ENCODE results near the gene NOX1.

NOX1 gene

GRCh38 chrX:100883654-100884053 is 9.5 kb upstream of the NOX1 start:
- no peak overlapping the region for H3K27ac ChIP-seq
- no peak for DNase-seq (ENCODE audit: low spot score)

GRCh38 chrX:100880368-100880767 is 6.2 kb upstream of the NOX1 start:
- H3K4me3 ChIP-seq = no peak overlapping the region
- TF ChIP-seq CTCF (IDR thresholded peaks at IDR 0.05) = no peak
- no peak for DNase-seq (ENCODE audit: low spot score)
- H3K27ac ChIP-seq = no peak overlapping the region

More at GRCh38 chrX:100883654-100884053, 9.5 kb upstream of the NOX1 start:
- H3K4me3 ChIP-seq = no peak overlapping the region
- TF ChIP-seq CTCF (IDR thresholded peaks at IDR 0.05) = no peak

- TF ChIP-seq CTCF (IDR thresholded peaks at IDR 0.05) = no peak
- H3K27ac ChIP-seq = no peak overlapping the region
These were observed 2.3 kb downstream of the NOX1 start for GRCh38 chrX:100871594-100872560.

GRCh38 chrX:100870527-100870926 is 3.6 kb downstream of the NOX1 start:
- no peak for DNase-seq (ENCODE audit: low spot score)
- Histone ChIP-seq H3K27ac (no peak overlapping the region), H3K4me3 (no peak overlapping the region)
- TF ChIP-seq CTCF (IDR thresholded peaks at IDR 0.05) = no peak

More at GRCh38 chrX:100871594-100872560, 2.3 kb downstream of the NOX1 start:
- H3K4me3 ChIP-seq = no peak overlapping the region
- DNase-seq (ENCODE audit: low spot score) = no peak

- Histone ChIP-seq H3K27ac (no peak overlapping the region), H3K4me3 (no peak overlapping the region)
- DNase-seq (ENCODE audit: low spot score) = no peak
- no peak for TF ChIP-seq CTCF (IDR thresholded peaks at IDR 0.05)
These were observed 5.9 kb downstream of the NOX1 start for GRCh38 chrX:100868273-100868672.

- no peak for DNase-seq (ENCODE audit: low spot score)
- H3K4me3 ChIP-seq = no peak overlapping the region
- TF ChIP-seq CTCF (IDR thresholded peaks at IDR 0.05) = no peak
- no peak overlapping the region for H3K27ac ChIP-seq
These were observed 9.3 kb downstream of the NOX1 start for GRCh38 chrX:100864657-100865391.

Measured in coronary artery (tissue), 2 donors.